Smooth muscle cell (in vitro differentiated cells): ENCODE data around the gene ERO1A. TPM values are rescaled to one million over a fixed set of nuclear protein-coding genes. Genes with fewer than 3 reads are reported as not detected.

Experiments used
- DNase-seq: peaks from one replicate; lab custom pipeline; 2025; ENCODE audit not compliant: unreplicated experiment; lab: John Stamatoyannopoulos, UW
- H2AFZ ChIP-seq: fragments of 200-600 bp; sonication (generic); 2 replicates; pipeline ENCODE4 v1.6.0; 2016; ENCODE audit warnings: antibody characterized with exemption, low read depth, mild to moderate bottlenecking
- H3F3A ChIP-seq: fragments of 200-600 bp; sonication (generic); 2 replicates; pipeline ENCODE4 v1.6.0; 2017; ENCODE audit warnings: antibody characterized with exemption, low read depth
- H3K27ac ChIP-seq: fragments of 200-600 bp; sonication (generic); 2 replicates; pipeline ENCODE4 v1.5.1; 2016; ENCODE audit warnings: low read depth, mild to moderate bottlenecking
- H3K27me3 ChIP-seq: fragments of 200-600 bp; sonication (generic); 2 replicates; pipeline ENCODE4 v1.6.1; 2016; ENCODE audit warnings: low read depth, mild to moderate bottlenecking
- H3K36me3 ChIP-seq: fragments of 200-600 bp; sonication (generic); 2 replicates; pipeline ENCODE4 v1.5.1; 2016; ENCODE audit warnings: low read depth
- H3K4me1 ChIP-seq: fragments of 200-600 bp; sonication (generic); 2 replicates; pipeline ENCODE4 v1.5.1; 2016; ENCODE audit warnings: low read depth
- H3K4me2 ChIP-seq: fragments of 200-600 bp; sonication (generic); 2 replicates; pipeline ENCODE4 v1.6.0; 2016; ENCODE audit warnings: mild to moderate bottlenecking
- H3K4me3 ChIP-seq: fragments of 200-600 bp; sonication (generic); 2 replicates; pipeline ENCODE4 v1.5.1; 2016; ENCODE audit warnings: mild to moderate bottlenecking
- H3K79me2 ChIP-seq: fragments of 200-600 bp; sonication (generic); 2 replicates; pipeline ENCODE4 v1.6.0; 2016; ENCODE audit warnings: low read depth, mild to moderate bottlenecking
- H3K9ac ChIP-seq: fragments of 200-600 bp; sonication (generic); 2 replicates; pipeline ENCODE4 v1.6.0; 2016; ENCODE audit warnings: low read depth
- H3K9me3 ChIP-seq: fragments of 200-600 bp; sonication (generic); replicated peaks from 2 replicates; pipeline ENCODE4 v1.5.1; 2016; ENCODE audit warnings: low read depth
- H4K20me1 ChIP-seq: fragments of 200-600 bp; sonication (generic); 2 replicates; pipeline ENCODE4 v1.6.0; 2016; ENCODE audit warnings: low read depth
- CTCF ChIP-seq: fragments of 200-600 bp; sonication (generic); IDR thresholded peaks from 2 replicates; pipeline ENCODE4 v1.5.1; 2017; ENCODE audit warnings: borderline replicate concordance, mild to moderate bottlenecking, antibody characterized with exemption; ENCODE audit not compliant: insufficient read depth, poor library complexity, severe bottlenecking
- WGBS: methylation state at CpG from one replicate; pipeline ENCODE4 v1.1.7; 2016; ENCODE audit warnings: low lambda C conversion rate; 5-methylcytosine and 5-hydroxymethylcytosine counted together
- polyA plus RNA-seq: library from polyadenylated mRNA; unstranded; fragments of >200 nt; fragmentation: Nextera tagmentation; extraction: Ambion mirVana; gene quantifications from 2 replicates; pipeline ENCODE4 v1.2.1, GENCODE V29; 2016
- total RNA-seq: library from RNA; depleted of rRNA; stranded (reverse); fragments of >200 nt; gene quantifications from 2 replicates; pipeline ENCODE4 v1.2.3, GENCODE V29; 2014

ERO1A gene
- total and polyA plus RNA-seq, 2 experiments from 2014 or later: 68.1 to 105 TPM

GRCh38 chr14:52641745-52642144 lies 53.6 kb downstream of the ERO1A start:
- Histone ChIP-seq H3K9ac (no peak overlapping the region), H3K4me3 (no peak overlapping the region), H3K4me2 (no peak overlapping the region), H4K20me1 (no peaks in the 10 kb centered on the region), H3K4me1 (no peaks in the 10 kb centered on the region), H3K27ac (no peak overlapping the region), H2AFZ (no peak overlapping the region), H3K27me3 (no peaks in the 10 kb centered on the region), H3K79me2 (no peaks in the 10 kb centered on the region), H3K36me3 (peaks cover 17% of the 10 kb centered on the region), H3K9me3 (no peaks in the 10 kb centered on the region), H3F3A (no peaks in the 10 kb centered on the region)
- WGBS: 98% methylated on average over 1 of the region's 1 CpG
- TF ChIP-seq CTCF: no peak
- DNase-seq: no peak

GRCh38 chr14:52640137-52640536 lies 55.2 kb downstream of the ERO1A start:
- no peaks in the 10 kb centered on the region for H3K27me3 ChIP-seq
- H3K9ac ChIP-seq: no peak overlapping the region
- no peaks in the 10 kb centered on the region for H3K9me3 ChIP-seq
- H3K4me2 ChIP-seq: no peak overlapping the region
- H2AFZ ChIP-seq: no peak overlapping the region
- no peak for DNase-seq
- H3K4me1 ChIP-seq: no peaks in the 10 kb centered on the region
- H3K27ac ChIP-seq: no peak overlapping the region
- H3K4me3 ChIP-seq: no peak overlapping the region
- H4K20me1 ChIP-seq: no peaks in the 10 kb centered on the region
- 96% methylated on average over 4 of the region's 4 CpGs for WGBS
- no peak for TF ChIP-seq CTCF
- H3K79me2 ChIP-seq: no peaks in the 10 kb centered on the region
- H3K36me3 ChIP-seq: peaks cover 11% of the 10 kb centered on the region
- no peaks in the 10 kb centered on the region for H3F3A ChIP-seq

DNA sequence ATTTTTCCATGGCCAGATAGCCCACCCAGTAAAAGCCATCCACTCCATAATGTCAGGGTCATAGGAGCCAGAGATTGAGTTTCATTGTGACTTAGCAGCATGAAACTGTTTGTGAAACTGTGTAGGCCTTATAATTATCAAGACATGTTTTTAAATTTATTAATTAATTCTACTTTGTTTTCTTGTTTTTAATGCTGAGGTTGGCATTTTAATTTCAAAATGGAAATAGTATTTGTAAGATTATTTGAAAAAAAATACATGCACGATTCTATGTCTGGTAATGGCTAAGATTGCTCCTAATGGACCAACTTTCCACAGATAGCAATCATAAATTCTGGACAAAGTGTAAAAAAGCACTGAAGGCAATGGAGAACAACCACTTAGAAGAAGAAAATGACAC lies 75.7 kb downstream of the ERO1A start:
- no peaks in the 10 kb centered on the region for H3K27me3 ChIP-seq
- WGBS: 94% methylated on average over 1 of the region's 1 CpG
- no peak for TF ChIP-seq CTCF

GRCh38 chr14:52618602-52619001 lies 76.8 kb downstream of the ERO1A start:
- H3K79me2 ChIP-seq: no peaks in the 10 kb centered on the region
- no peak for DNase-seq
- H3K36me3 ChIP-seq: no peaks in the 10 kb centered on the region
- TF ChIP-seq CTCF: no peak
- WGBS: 90% methylated on average over 3 of the region's 3 CpGs
- H3F3A ChIP-seq: no peaks in the 10 kb centered on the region
- no peaks in the 10 kb centered on the region for H3K27me3 ChIP-seq
- no peak overlapping the region for H3K9ac ChIP-seq
- H3K4me1 ChIP-seq: no peaks in the 10 kb centered on the region
- no peaks in the 10 kb centered on the region for H4K20me1 ChIP-seq
- H3K4me3 ChIP-seq: no peak overlapping the region
- H3K4me2 ChIP-seq: no peak overlapping the region
- no peak overlapping the region for H3K27ac ChIP-seq
- no peak overlapping the region for H2AFZ ChIP-seq
- no peaks in the 10 kb centered on the region for H3K9me3 ChIP-seq

More for the DNA sequence above, 75.7 kb downstream of the ERO1A start:
- H3K4me2 ChIP-seq: no peak overlapping the region
- DNase-seq: no peak
- H3K4me1 ChIP-seq: no peaks in the 10 kb centered on the region
- H3K4me3 ChIP-seq: no peak overlapping the region
- H3K9me3 ChIP-seq: no peaks in the 10 kb centered on the region
- no peaks in the 10 kb centered on the region for H3K36me3 ChIP-seq
- no peaks in the 10 kb centered on the region for H3K79me2 ChIP-seq
- no peaks in the 10 kb centered on the region for H4K20me1 ChIP-seq
- H2AFZ ChIP-seq: no peak overlapping the region
- no peaks in the 10 kb centered on the region for H3F3A ChIP-seq
- H3K27ac ChIP-seq: no peak overlapping the region
- H3K9ac ChIP-seq: no peak overlapping the region
